CD4-positive, alpha-beta T cell treated with Interleukin-21 for 1 hour (primary cell): Measurements from ENCODE around the gene NDUFA7.
"Not testable (repeated sequence)": the region's sequence is repeated elsewhere in the genome, so short reads cannot be mapped to it uniquely, and the experiment has no call there.

Experiments used
- DNase-seq: peaks from one replicate; pipeline ENCODE4 v3.0.0-alpha.2; 2020

The NDUFA7 gene

GRCh38 chr19:8321067-8321985 is at the start of gene NDUFA7, which contains the start of gene RPS28:
Gene NDUFA7, minus strand, starts transcription at chr19:8321375. Its CDS starts 17 bp downstream, at chr19:8321358.
Gene RPS28, plus strand, starts transcription at chr19:8321496. Its CDS starts 35 bp downstream, at chr19:8321531.
- DNase-seq: peak; percentile 97

DNA sequence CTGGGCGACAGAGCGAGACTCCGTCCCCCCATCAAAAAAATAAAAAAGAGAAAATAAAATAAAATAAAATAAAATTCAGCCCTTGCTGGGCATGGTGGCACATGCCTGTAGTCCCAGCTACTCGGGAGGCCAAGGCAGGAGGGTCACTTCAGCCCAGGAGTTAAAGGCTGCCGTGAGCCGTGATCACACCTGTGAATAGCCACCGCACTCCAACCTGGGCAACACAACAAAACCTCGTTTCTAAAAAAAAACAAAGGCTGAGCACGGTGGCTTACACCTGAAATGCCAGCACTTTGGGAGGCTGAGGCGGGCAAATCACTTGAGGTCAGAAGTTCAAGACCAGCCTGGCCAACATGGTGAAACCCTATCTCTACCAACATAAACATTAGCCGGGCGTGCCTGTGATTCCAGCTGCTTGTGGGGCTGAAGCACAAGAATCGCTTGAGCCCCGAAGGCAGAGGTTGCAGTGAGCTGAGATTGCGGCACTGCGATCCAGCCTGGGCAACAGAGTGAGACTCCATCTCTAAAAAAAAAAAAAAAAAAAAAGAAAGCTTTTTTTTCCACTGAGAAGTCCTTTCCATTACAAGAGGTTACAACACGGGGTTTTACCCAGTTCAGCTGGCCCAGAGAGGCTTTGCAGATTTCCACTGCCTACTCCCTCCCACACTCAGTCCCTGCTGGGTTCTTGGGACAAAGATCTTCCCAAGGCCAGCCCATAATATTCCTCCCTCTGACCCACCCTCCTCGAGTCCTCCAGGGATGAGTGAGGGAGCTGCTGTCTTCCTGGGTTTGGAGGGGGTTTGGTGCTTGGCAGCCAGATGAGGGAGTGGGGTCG is 49.2 kb upstream of the NDUFA7 start:
- DNase-seq: no peak

DNA sequence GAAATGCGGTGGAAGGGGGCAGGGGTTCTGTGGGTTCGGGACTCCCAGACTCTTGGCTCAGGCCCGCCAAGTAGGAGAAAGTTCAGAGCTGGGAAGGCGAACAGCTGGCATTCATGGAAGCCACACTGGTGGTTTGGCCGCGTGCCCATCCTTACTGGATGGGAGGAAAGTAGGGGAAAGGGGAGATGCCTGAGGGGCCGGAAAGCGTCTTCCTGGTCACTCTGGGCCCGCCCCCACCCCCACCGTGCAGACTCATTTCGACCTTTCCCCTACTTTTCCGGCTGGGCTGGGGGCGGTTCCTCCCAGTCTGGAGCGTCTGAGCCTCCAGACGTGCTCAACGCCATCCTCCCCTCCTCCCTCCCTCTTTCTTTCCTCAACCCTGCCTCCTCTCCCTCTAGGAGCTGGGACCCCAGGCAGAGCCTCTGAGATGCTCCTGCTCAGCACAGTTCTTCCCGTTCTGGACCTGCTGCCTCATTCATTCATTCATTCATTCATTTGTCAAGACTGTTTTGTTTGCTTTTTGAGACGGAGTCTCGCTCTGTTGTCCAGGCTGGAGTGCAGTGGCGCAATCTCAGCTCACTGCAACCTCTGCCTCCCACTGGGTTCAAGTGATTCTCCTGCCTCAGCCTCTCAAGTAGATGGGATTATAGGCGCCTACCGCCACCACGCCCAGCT is 46.3 kb upstream of the NDUFA7 start:
- no peak for DNase-seq

- DNase-seq: no peak
These were observed 45.8 kb upstream of the NDUFA7 start for GRCh38 chr19:8366961-8367326.

GRCh38 chr19:8366121-8366581 is 45.0 kb upstream of the NDUFA7 start:
- DNase-seq: no peak

- DNase-seq: peak; percentile 56
These were observed 42.9 kb upstream of the NDUFA7 start, which contains the start of gene ANGPTL4 for GRCh38 chr19:8363803-8364771. Gene ANGPTL4, plus strand, starts transcription at chr19:8364155. Its CDS starts 167 bp downstream, at chr19:8364322.

DNA sequence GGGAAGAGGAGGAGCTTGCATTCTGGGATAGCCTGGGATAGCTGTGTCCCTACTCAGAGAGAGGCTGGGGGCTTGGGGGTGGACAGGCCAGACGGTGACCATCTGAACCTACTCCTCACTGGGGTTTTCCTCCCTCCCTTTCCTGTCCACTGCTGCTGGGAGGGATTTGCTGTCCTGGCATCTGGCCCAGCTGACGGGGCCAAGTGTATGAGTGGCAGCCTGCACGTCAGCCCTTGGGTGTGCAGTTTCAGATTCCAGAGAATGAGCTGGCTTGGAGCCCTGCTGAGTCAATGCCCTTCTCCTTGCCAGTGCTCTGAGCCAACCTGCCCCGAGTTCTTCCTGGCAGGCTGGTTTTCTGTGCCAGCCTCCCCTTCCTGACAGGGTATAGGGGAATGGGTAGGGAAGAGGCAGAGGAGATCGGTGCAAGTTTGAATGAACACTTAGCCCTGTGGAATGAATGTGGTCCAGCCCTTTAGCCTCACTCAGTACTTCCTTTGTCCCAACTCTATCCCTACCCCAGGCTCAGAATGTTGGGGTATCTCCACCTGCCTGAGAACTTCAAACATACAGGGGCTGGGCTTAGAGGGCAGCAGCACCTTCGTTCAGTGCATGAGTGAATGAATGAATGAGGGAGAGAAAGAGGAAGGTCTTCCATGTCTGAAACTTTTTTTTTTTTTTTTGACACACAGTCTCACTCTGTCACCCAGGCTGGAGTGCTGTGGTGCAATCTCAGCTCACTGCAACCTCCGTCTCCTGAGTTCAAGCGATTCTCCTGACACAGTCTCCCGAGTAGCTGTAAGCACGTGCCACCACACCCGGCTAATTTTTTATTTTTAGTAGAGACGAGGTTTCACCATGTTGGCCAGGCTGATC is 41.0 kb upstream of the NDUFA7 start:
- DNase-seq: no peak

- no peak for DNase-seq
These were observed 39.0 kb upstream of the NDUFA7 start for GRCh38 chr19:8360196-8360595.

DNA sequence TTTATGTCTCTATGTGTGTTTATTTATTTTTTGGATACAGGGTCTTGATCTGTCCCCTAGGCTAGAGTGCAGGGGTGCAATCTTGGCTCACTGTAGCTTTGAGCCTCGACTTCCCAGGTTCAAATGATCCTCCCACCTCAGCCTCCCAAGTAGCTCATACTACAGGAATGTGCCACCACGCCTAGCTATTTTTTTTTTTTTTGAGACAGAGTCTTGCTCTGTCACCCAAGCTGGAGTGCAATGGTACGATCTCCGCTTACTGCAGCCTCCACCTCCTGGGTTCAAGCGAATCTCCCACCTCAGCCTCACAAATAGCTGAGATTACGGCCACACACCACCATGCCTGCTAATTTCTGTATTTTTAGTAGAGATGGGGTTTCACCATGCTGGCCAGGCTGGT is 37.8 kb upstream of the NDUFA7 start:
- DNase-seq: no peak

DNA sequence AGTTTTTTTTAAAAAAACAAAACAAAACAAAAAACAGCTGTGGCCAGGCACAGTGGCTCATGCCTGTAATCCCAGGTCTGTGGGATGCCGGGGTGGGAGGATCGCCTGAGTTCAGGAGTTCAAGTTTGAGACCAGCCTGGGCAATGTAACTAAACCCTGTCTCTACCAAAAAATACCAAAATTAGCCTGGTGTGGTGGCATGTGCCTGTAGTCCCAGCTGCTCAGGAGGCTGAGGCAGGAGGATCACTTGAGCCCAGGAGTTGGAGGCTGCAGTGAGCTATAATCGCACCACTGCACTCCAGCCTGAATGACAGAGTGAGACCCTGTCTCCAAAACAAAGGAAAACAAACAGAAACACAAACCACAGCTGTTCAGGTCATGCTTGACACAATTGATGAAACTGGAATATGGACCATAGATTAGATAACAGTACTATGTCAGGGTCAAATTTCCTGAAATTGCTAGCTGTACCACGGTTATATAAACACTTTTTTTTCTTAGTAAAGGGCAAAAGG is 35.9 kb upstream of the NDUFA7 start:
- DNase-seq: no peak

- DNase-seq: no peak
These were observed 34.6 kb upstream of the NDUFA7 start for GRCh38 chr19:8355631-8356402.

DNA sequence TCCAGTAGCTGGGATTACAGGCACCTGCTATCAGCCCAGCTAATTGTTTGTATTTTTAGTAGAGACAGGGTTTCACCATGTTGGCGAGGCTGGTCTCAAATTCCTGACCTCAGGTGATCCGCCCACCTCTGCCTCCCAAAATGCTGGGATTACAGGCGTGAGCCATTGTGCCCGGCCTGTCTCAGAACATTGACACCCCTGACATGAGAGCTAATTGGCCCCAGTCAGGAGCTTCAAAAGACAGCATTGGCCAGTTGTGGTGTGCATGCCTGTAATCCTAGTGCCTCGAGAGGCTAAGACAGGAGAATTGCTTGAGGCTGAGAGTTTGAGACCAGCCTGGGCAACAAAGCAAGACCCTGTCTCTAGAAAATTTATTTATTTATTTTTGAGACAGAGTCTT is 31.7 kb upstream of the NDUFA7 start:
- not testable (repeated sequence) for DNase-seq

GRCh38 chr19:8352134-8352827 is 31.1 kb upstream of the NDUFA7 start:
- no peak for DNase-seq

- not testable (repeated sequence) for DNase-seq
These were observed 28.6 kb upstream of the NDUFA7 start for GRCh38 chr19:8349629-8350372.

- DNase-seq: no peak
These were observed 22.3 kb upstream of the NDUFA7 start for GRCh38 chr19:8343483-8343844.

DNA sequence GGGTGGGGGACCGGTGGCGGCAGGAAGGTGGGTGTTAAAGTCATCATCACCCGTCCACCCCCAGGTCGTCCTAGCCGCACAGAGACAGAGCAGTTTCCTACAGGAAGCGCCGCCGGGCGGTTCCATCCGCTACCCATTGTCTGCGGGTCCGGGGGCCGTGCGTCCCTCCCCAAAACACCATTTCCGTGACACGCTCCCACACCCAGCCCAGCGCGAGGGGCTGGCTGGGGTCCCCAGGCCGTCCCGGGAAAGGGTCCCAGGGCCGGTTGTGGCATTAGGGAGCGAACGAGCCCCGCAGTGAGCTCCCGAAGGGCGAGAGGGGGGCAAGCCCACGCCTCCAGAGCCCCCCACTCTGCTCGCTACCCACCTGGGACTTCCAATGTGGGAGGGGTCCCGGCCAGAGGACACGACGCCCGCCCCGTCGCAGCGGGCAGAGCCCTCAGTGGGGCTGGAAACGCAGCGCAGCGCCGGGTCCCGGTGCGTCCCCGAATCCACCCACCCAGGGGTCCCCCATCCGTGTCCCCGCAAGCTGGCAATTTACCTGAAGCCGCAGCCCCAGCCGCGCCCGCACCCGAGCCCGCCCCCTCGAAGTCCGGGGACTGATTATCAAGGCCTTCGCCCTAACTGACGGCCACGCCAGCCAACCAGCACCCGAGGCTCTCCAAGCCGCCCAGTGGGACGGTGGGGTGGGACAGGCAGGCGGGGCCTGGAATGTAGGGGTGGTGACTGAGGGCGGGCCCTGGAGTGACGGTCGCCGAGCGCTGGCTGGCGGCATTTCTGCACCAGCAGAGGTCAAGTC is 21.7 kb upstream of the NDUFA7 start, which contains the start of gene KANK3:
KANK3 (minus strand) TSS at position 579 of the 799 bp plus-strand sequence. CDS start 5,434 bp downstream, outside the sequence.
- peak; percentile 95 for DNase-seq

GRCh38 chr19:8342316-8342683 is 21.1 kb upstream of the NDUFA7 start:
- no peak for DNase-seq
